HG02852 (cell line): ENCODE data around the gene ZPBP.
"Not testable (repeated sequence)": the region's sequence is repeated elsewhere in the genome, so short reads cannot be mapped to it uniquely, and the experiment has no call there.

ENCODE experiments used
- ATAC-seq: cut with Tn5 transposase; IDR thresholded peaks from one replicate; pipeline ENCODE4 v1.9.1; 2021; ENCODE audit warnings: mild to moderate bottlenecking, moderate library complexity; ENCODE audit not compliant: unreplicated experiment

Gene ZPBP

DNA sequence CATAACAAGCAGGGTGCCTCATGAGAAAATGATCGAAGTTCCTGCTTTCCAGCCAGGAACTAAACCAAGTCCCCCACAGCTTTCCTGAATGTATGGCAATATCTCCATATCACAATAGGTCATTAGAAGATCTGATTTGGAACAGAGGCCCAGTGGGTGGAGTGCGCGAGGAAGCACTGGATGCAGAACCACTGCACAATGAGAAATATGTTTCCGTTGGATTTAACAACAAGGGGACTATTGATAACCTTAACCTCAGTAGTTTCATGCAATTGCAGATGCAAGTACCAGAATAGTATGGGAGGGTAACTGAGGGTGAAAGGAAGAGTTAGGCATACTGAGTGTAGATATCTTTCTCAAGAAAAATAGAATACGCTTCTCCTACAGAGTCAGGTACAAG is 45.3 kb downstream of the ZPBP start:
- ATAC-seq = no peak

DNA sequence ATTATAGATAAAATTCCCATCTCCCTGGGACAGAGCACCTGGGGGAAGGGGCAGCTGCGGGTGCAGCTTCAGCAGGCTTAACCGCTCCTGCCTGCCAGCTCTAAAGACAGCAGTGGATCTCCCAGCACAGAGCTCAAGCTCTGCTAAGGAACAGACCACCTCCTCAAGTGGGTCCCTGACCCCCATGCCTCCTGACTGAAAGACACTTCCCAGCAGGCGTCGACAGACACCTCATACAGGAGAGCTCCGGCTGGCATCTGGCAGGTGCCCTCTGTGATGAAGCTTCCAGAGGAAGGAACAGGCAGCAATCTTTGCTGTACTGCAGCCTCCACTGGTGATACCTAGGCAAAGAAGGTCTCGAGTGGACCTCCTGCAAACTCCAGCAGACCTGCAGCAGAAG is 51.9 kb downstream of the ZPBP start:
- ATAC-seq = not testable (repeated sequence)

DNA sequence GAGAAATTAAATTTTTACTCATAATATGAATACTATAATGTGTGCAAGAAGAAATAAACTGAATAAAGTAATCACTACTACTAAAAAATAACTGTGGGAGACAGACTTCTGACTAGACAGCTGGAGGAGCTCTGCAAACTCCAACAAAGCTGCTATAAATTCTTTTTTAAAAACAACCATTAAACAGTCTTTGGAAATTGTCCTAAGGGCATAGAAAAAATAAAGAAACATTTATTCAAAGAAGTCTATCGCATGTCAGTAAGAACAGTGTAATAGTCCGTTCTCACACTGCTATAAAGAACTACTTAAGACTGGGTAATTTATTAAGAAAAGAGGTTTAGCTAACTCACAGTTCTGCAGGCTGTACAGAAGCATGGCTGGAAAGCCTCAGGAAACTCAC is 56.0 kb downstream of the ZPBP start:
- no peak for ATAC-seq

DNA sequence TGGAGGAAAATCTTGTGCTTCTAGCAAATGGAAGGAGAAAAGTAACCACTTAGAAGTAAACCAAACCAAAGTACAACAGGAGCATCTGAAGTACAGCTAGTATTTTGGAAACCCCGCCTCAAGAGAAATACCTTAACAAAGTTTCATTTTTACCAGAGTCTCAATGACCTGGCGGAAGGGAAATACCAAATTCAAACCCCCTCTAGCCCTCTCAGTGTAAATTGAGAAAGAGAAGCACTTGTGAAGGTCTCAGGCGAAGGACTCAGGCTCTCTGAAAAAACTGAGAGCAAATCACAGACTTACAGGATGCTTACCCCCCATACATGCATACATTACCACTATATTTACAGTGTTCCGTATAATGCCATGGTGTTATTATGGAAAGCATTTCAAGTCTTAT is 70.1 kb downstream of the ZPBP start:
- peak; percentile 84 for ATAC-seq

DNA sequence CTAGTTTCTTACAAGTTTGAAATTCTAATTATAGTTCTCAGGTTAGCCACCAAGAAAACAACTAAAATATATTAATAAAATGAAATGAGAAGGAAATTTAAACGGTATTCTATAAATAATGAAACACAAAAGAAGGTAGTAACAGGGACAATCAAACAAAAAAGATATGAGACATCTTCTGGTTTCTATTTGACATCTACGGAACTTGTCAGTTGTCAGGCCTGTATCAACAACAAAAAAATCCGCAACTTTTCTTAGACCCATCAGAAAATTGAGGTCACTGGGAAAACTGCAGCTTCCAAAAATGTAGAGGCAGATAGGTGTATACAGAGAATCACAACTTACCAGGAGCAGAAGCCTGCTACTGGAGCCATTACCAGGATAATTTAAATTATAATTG is 70.6 kb downstream of the ZPBP start:
- no peak for ATAC-seq

DNA sequence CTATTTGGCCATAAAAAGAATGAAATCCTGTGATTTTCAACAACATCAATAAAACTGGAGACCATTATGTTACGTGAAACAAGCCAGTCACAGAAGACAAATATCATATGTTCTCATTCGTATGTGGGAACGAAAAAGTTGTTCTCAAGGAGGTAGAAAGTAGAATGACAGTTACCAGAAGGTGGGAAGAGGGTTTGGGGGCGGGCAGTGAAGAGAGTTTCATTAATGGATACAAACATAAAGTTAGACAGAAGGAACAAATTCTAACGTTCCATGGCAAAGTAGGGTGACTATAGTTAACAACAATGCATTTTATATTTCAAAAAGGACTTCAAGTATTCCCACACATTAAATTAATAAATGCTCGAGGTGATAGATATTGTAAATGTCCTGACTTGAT is 97.4 kb downstream of the ZPBP start:
- ATAC-seq = no peak

DNA sequence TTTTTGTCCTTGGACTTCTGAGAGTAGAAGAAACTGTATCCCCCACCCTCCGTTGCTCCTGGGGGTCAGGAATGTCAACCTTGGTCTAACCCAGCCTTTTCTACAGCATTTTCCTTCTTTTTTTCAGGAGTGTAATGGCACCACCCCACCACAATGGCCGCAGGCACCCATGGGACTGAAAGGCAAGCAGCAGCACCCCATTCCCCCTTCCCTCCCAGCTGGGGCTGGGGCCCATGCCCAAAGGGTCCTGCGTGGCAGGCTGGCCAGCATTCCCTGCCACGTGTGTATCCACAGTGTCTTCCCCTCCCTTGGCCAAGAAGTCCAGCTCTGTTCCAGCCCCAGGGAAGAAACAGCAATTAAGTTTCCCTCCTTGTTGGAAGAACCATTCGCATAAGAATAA is 106.9 kb downstream of the ZPBP start:
- ATAC-seq = no peak

DNA sequence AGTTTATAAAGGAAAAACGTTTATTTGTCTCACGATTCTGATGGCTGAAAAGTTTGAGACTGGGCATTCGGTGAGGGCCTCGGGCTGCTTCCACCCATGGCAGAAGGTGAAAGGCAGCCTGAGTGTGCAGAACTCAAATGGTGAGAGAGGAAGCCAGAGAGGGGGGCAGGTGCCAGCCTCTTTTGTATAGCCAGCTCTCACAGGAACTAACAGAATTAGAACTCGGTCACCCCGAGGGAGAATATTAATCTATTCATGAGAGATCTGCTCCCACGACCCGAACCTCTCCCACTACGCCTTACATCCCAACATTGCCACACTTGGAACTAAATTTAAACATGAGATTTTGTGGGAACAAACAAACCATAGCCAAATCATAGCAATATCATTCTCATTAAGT is 112.6 kb downstream of the ZPBP start:
- ATAC-seq = no peak

DNA sequence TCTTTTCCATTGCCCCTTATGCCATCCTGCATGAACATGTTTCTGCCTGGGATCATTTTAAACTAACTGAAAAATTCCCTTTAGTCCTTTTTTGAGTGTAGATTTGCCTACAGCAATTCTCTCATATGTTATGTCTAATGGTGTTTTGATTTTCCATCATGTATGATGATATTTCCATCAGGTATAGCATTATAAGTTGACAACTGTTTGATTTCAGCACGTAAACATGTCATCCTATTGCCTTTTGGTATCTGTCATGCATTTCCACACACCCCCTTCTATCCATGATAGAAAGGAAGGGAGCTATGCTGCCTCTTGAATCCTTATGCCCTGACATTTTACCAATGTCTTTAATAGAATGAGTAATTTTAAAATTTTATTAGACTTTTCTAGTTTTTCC is 116.8 kb downstream of the ZPBP start:
- no peak for ATAC-seq

DNA sequence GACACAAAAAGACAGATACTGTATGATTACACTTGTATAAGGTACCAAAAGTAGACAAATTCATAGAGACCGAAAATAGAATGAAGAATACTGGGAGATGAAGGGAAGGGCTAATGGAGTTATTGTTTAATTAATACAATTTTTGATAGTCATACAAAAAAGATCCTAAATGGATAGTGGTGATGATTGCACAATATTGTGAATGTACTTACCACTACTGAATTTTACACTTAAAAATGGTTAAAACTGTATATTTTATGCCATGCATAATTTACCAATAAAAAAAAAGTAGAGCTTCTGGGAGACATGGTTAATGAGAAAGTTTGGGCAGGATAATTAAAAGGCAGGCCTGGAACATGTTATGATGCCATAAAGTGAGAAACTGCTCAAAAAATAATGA is 119.0 kb downstream of the ZPBP start:
- ATAC-seq = no peak

DNA sequence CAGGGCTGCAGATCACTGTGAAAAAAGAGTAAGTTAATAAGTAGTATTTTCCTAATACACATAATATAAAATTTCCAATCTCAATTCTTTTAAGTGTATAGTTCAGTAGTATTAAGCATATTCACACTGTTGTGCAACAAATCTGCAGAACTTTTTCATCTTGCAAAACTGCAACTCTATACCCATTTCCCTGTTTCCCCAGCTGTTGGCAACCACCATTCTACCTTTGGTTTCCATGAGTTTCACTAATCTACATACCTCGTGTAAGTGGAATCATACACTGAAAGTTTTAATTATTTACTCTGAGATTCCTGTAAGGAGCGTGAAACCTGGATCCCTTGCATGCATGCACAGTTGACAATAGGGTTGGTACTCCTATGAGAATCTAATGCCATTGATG is 155.4 kb downstream of the ZPBP start:
- no peak for ATAC-seq

DNA sequence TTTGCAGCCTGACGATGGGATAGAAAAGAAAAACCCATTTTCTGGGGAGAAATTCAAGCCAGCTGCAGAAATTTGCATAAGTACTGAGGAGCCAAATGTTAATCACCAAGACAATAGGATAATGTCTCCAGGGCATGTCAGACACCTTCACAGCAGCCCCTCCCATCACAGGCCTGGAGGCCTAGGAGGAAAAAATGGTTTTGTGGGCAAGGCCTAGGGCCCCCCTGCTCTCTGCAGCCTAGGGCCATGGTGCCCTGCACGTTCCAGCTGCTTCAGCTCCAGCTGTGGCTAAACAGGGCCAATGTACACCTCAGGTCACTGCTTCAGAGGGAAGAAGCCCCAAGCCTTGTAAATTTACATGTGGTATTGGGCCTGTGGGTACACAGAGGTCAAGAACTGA is 161.4 kb downstream of the ZPBP start:
- ATAC-seq = no peak

DNA sequence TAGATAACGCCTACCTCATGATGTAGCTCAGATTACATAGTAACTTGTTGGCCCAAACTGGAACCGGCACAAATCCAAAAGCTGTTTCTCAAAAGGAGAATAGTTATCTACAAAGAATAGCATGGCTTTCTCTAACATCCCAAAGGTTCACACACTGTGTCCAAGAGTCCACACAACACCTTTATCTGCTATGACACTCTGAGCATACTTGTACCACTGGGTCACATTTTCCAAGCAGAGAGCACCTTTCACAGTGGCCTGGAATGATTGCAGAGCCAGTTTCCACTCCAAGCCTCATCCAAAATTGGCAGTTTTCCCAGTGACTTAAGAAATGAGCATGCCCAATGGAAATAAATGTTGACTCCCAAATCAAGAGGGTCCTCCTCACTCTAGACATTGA is 164.3 kb downstream of the ZPBP start:
- no peak for ATAC-seq

DNA sequence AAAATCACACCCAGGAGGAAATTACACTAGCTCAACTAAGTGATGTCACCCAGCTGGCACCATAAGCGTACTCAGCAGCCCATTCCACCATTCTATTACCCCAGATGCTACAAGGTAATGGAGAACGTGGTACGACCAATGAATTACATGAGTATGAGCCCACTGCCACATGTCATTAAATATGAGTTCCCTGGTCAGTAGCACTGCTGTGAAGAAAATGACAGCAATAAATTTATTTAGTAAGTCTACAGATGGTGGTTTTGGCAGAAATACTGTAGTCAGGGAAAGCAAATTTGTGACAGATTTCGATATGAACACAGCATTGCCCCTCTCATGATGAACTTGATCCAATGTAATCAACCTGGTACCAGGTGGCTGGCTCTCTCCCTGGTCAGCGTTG is 165.4 kb downstream of the ZPBP start:
- ATAC-seq = no peak

DNA sequence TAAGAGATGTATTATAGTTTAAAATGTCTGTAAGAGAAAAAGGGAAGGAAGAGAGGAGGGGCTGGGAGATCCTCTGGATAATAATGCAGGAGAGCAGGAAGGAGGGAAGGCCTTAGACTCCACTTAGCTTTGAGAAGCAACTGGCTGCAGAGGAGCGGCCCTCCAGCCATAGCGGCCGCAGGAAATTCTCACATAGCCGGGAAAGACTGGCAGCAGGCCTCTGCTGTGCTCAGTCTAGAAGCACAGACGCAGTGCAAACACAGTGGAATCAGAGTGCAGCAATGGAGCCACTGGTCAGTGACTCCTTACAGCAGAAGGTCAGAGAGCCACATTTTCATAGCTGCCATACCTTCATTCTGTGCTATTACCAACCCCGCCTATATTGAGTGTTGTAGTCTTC is 166.3 kb downstream of the ZPBP start:
- no peak for ATAC-seq

DNA sequence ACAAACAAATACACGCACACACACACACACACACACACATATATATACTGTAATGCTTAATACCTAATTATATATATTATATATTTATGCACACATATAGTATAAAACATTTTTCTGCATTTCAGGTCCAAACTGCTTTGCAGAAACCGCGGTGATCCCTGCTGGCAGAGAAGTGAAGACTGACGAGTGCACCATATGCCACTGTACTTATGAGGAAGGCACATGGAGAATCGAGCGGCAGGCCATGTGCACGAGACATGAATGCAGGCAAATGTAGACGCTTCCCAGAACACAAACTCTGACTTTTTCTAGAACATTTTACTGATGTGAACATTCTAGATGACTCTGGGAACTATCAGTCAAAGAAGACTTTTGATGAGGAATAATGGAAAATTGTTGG is 181.1 kb downstream of the ZPBP start:
- no peak for ATAC-seq

DNA sequence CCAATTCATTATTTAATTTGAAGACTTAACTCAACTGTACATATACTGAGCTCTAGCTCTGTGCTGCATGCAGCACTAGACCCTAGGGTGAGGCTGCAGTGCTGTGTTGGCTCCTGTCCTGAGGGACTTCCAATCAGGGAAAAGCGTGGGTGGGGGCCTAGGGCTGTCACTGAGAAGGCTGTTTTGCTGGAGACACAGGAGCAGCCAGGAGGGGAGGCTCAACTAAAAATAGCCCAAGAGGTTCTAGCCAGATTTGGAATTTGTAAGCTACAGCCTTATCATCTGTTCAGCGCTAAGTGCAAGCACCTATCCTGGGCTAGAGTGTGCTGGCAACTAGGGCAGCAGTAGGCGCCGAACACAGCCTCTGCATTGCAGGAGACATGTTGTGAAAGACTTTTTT is 198.5 kb downstream of the ZPBP start:
- no peak for ATAC-seq

DNA sequence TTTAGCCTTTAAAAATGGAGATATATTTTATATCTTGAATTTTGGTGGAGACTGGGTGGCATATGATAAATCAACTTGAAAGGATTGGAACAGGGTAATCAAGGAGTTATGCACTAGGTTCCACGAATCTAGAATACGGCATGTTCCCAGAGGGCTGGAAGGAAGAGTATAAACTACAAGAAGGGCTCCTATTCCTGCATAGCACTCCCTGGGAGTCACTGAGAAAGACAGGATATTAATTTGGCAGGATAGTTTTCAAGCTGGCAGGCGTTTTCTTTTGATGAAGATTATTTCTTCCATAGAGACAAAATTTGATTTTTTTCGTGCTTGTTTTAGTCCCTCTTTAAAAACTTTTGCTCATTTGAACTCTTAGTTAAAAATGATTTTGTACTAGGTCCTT is 199.9 kb downstream of the ZPBP start:
- ATAC-seq = no peak

DNA sequence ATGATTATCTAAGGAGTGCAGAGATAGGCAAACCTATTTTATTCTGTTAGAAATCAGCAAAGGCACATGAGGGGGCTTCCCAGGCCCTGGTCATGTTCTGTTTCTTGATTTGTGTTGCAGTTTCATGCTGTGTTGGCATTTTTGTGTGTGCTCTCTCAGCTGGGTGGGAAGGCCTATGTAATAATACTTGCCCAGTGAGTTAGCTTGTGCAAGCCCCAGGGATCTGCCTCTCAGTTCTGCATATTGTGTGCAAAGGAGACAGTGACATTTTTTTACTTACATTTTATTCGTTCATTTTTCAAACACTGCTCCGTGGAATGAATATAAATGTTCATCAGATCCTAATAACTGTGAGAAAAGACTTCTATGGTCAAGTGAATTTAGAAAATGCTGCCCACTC is 200.6 kb downstream of the ZPBP start:
- ATAC-seq = no peak
